Endothelial cell of umbilical vein (primary cell): ENCODE measurements around the gene ASF1A. TPM values are rescaled to one million over a fixed set of nuclear protein-coding genes. Genes with fewer than 3 reads are reported as not detected.

Experiments used
- BruUV-seq: library from RNA; stranded (reverse); fragments of 400-500 nt; replicated peaks from 2 replicates; lab custom pipeline; 2021; lab: Mats Ljungman, UMichigan
- CTCF ChIA-PET: fragments of 300-600, 350-600 bp; sonication (Branson Sonifier 250); formaldehyde crosslinking; loops from one replicate; lab custom pipeline; 2021; ENCODE audit warnings: antibody characterized with exemption, inconsistent platforms; lab: Charles Lee
- POLR2A ChIA-PET: fragments of 300-600, 350-600 bp; sonication (Branson Sonifier 250); formaldehyde crosslinking; loops from one replicate; lab custom pipeline; 2021; ENCODE audit warnings: antibody characterized with exemption, inconsistent platforms; lab: Charles Lee
- DNase-seq: peaks from one replicate; pipeline ENCODE4 v3.0.0-alpha.2; 2011; ENCODE audit warnings: low read depth, low spot score
- FAIRE-seq: peaks from 2 replicates; lab custom pipeline; 2011; peaks lifted over from hg19 to GRCh38; lab: Jason Lieb, UNC
- H2AFZ ChIP-seq: 2 replicates; pipeline ENCODE4 v1.6.0; 2012; ENCODE audit warnings: low read depth, low read length, control low read depth, inconsistent platforms
- H3K27ac ChIP-seq: 2 replicates; pipeline ENCODE4 v1.5.1; 2011; ENCODE audit warnings: low read depth, mild to moderate bottlenecking, control low read depth, low read length, moderate library complexity; ENCODE audit not compliant: insufficient read depth
- H3K27me3 ChIP-seq, 2 experiments: 2 replicates each; pipeline versions ENCODE4 v1.6.0 to v1.6.1; 2011; ENCODE audit warnings: low read length in 2 of 2, mixed read lengths in 1 of 2; ENCODE audit not compliant: control insufficient read depth in 2 of 2, insufficient read depth in 2 of 2
- H3K36me3 ChIP-seq, 2 experiments: 2 replicates in 1 of 2; 3 replicates in 1 of 2; pipeline ENCODE4 v1.5.1; 2011; ENCODE audit warnings: low read length in 2 of 2, mild to moderate bottlenecking in 1 of 2, moderate library complexity in 1 of 2; ENCODE audit not compliant: control insufficient read depth in 2 of 2, insufficient read depth in 2 of 2; ENCODE audit errors: extremely low read depth in 1 of 2
- H3K4me1 ChIP-seq: 3 replicates; pipeline ENCODE4 v1.5.1; 2011; ENCODE audit warnings: mild to moderate bottlenecking, low read length; ENCODE audit not compliant: control insufficient read depth, insufficient read depth; ENCODE audit errors: extremely low read depth
- H3K4me2 ChIP-seq: 2 replicates; pipeline ENCODE4 v1.6.1; 2011; ENCODE audit warnings: low read length, control low read depth, mixed read lengths; ENCODE audit not compliant: insufficient read depth
- H3K4me3 ChIP-seq, 3 experiments: fragments of 200-600 bp in 1 of 3; sonication (generic), shearing (Covaris generic) in 1 of 3; replicated peaks in 1 of 3; 2 replicates each; pipeline ENCODE4 v1.5.1; 2011 to 2016; ENCODE audit warnings: control low read depth in 3 of 3, low read length in 3 of 3, mild to moderate bottlenecking in 2 of 3, inconsistent platforms in 1 of 3, low read depth in 1 of 3, moderate library complexity in 1 of 3; ENCODE audit not compliant: insufficient read depth in 1 of 3
- H3K79me2 ChIP-seq: 2 replicates; pipeline ENCODE4 v1.6.0; 2012; ENCODE audit warnings: low read length, inconsistent platforms; ENCODE audit not compliant: control insufficient read depth, insufficient read depth
- H3K9ac ChIP-seq: replicated peaks from 2 replicates; pipeline ENCODE3; 2011; ENCODE audit warnings: low read length, control low read depth; ENCODE audit not compliant: insufficient read depth; ENCODE audit errors: extremely low read depth
- H3K9me1 ChIP-seq: replicated peaks from 3 replicates; pipeline ENCODE4 v1.6.0; 2011; ENCODE audit warnings: mild to moderate bottlenecking, low read length; ENCODE audit not compliant: control insufficient read depth, insufficient read depth; ENCODE audit errors: extremely low read depth
- H3K9me3 ChIP-seq: replicated peaks from 2 replicates; pipeline ENCODE4 v1.5.1; 2012; ENCODE audit warnings: low read length, inconsistent platforms; ENCODE audit not compliant: control insufficient read depth, insufficient read depth
- H4K20me1 ChIP-seq: replicated peaks from 2 replicates; pipeline ENCODE3; 2011; ENCODE audit warnings: mild to moderate bottlenecking, low read length; ENCODE audit not compliant: control insufficient read depth, insufficient read depth; ENCODE audit errors: extremely low read depth
- EZH2 ChIP-seq: IDR thresholded peaks from 2 replicates; pipeline ENCODE4 v1.6.1; 2012; ENCODE audit warnings: borderline replicate concordance, low read depth, mild to moderate bottlenecking, moderate library complexity, low read length, inconsistent platforms; ENCODE audit not compliant: severe bottlenecking
- FOS ChIP-seq: IDR thresholded peaks from 2 replicates; pipeline ENCODE4 v1.6.1; 2011; ENCODE audit warnings: mild to moderate bottlenecking, low read length, moderate library complexity, borderline replicate concordance; ENCODE audit not compliant: insufficient read depth
- GATA2 ChIP-seq: IDR thresholded peaks from 2 replicates; pipeline ENCODE4 v1.7.0; 2011; ENCODE audit warnings: low read depth, mild to moderate bottlenecking, moderate library complexity, mixed read lengths, low read length; ENCODE audit not compliant: insufficient read length, insufficient read depth
- JUN ChIP-seq: IDR thresholded peaks from 2 replicates; pipeline ENCODE4 v1.6.1; 2011; ENCODE audit warnings: borderline replicate concordance, low read depth; ENCODE audit not compliant: insufficient read length, insufficient read depth
- MYC ChIP-seq: IDR thresholded peaks from one replicate; pipeline ENCODE4 v1.6.1; 2011; ENCODE audit warnings: mild to moderate bottlenecking, low read depth, low read length
- POLR2A ChIP-seq: IDR thresholded peaks from 2 replicates; pipeline ENCODE4 v1.6.1; 2012; ENCODE audit warnings: low read depth, mild to moderate bottlenecking, control low read depth, low read length
- POLR2AphosphoS5 ChIP-seq: IDR thresholded peaks from 2 replicates; pipeline ENCODE4 v1.6.1; 2012; ENCODE audit warnings: low read depth, mild to moderate bottlenecking, control low read depth, low read length, moderate library complexity; ENCODE audit not compliant: insufficient read depth
- dilution Hi-C: fragments of 300-500 bp; cut with MboI; formaldehyde crosslinking; loops from one replicate; pipeline ENCODE4 v1.15.0; 2019; ENCODE audit warnings: low sequenced_read_pairs; ENCODE audit not compliant: extremely low pct_ligation_motif_present
- intact Hi-C: fragments of 100-400 bp; cut with micrococcal nuclease; formaldehyde crosslinking; loops from one replicate; pipeline ENCODE4 v1.10.0; 2022
- polyA plus RNA-seq, 4 experiments: library from polyadenylated mRNA; depleted of rRNA in 3 of 4; stranded (reverse) in 3 of 4; unstranded in 1 of 4; fragments of >200 nt; gene quantifications; 2 replicates each; pipeline versions ENCODE4 v1.2.1 to v1.2.3, GENCODE V29; 2011 to 2012; ENCODE audit warnings: missing spikeins in 1 of 4
- total RNA-seq: library from RNA; stranded (reverse); gene quantifications from 2 replicates; pipeline ENCODE4 v1.2.3, GENCODE V29; 2021
- TF ChIP-seq, protein P1 (sequence below): IDR thresholded peaks from 2 replicates; pipeline ENCODE4 v1.6.1; 2011; ENCODE audit not compliant: insufficient read depth, insufficient read length
- TF ChIP-seq, protein P2 (sequence below), 2 donors: IDR thresholded peaks; 1 replicate in 1 of 2; 2 replicates in 1 of 2; pipeline ENCODE4 v1.5.1; 2011; ENCODE audit warnings: low read length in 2 of 2, mild to moderate bottlenecking in 2 of 2, moderate library complexity in 2 of 2, control low read depth in 1 of 2, inconsistent platforms in 1 of 2, low read depth in 1 of 2; ENCODE audit not compliant: insufficient read depth in 1 of 2; ENCODE audit errors: extremely low read depth in 1 of 2

ASF1A gene
- total and polyA plus RNA-seq, 2 donors (not counting 3 experiments of a cell fraction or from before 2014, with no cell fraction given), result 17.6 to 38.4 TPM

DNA sequence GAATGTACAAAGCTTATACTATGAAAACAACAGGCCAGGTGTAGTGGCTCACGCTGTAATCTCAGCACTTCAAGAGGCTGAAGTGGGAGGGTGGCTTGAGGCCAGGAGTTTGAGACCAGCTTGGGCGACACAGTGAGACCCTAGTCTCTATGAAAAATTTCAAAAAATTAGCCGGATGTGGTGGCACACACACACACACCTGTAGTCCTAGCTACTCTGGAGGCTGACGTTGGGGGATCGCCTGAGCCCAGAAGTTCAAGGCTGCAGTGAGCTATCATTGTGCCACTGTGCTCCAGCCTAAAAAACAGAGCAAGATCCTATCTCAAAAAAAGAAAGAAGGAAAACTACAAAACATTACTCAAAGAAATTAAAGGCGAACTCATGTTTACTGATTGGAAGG lies 7.3 kb upstream of the ASF1A start:
- no peak overlapping the region for H3K27ac ChIP-seq
- H2AFZ ChIP-seq, result no peak overlapping the region
- no peaks in the 10 kb centered on the region for H3K4me1 ChIP-seq
- H3K4me3 ChIP-seq, result no peak overlapping the region
- no TSS peak for BruUV-seq
- no peaks in the 10 kb centered on the region for H3K9me1 ChIP-seq
- dilution Hi-C loops, result no loop called here
- POLR2A ChIA-PET, result no interaction called here
- no peak for TF ChIP-seq EZH2
- TF ChIP-seq GATA2, result no peak
- no peak for TF ChIP-seq MYC
- no peak for TF ChIP-seq FOS
- TF ChIP-seq, protein P1, sequence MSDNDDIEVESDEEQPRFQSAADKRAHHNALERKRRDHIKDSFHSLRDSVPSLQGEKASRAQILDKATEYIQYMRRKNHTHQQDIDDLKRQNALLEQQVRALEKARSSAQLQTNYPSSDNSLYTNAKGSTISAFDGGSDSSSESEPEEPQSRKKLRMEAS, result no peak
- TF ChIP-seq, protein P2, sequence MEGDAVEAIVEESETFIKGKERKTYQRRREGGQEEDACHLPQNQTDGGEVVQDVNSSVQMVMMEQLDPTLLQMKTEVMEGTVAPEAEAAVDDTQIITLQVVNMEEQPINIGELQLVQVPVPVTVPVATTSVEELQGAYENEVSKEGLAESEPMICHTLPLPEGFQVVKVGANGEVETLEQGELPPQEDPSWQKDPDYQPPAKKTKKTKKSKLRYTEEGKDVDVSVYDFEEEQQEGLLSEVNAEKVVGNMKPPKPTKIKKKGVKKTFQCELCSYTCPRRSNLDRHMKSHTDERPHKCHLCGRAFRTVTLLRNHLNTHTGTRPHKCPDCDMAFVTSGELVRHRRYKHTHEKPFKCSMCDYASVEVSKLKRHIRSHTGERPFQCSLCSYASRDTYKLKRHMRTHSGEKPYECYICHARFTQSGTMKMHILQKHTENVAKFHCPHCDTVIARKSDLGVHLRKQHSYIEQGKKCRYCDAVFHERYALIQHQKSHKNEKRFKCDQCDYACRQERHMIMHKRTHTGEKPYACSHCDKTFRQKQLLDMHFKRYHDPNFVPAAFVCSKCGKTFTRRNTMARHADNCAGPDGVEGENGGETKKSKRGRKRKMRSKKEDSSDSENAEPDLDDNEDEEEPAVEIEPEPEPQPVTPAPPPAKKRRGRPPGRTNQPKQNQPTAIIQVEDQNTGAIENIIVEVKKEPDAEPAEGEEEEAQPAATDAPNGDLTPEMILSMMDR (IDR thresholded peaks at IDR 0.05; ENCODE audit: extremely low read depth in 1 of 2, insufficient read depth in 1 of 2, low read depth in 1 of 2, low read length in 2 of 2), result no peak
- no peak for TF ChIP-seq POLR2A
- no peak for TF ChIP-seq POLR2AphosphoS5
- no peak for TF ChIP-seq JUN
- no peak for DNase-seq
- H3K4me2 ChIP-seq, result no peak overlapping the region
- no peaks in the 10 kb centered on the region for H3K36me3 ChIP-seq
- H3K79me2 ChIP-seq, result peaks cover 17% of the 10 kb centered on the region
- intact Hi-C loops, result no loop called here
- no peaks in the 10 kb centered on the region for H3K27me3 ChIP-seq
- H3K9ac ChIP-seq, result no peak overlapping the region
- no peaks in the 10 kb centered on the region for H4K20me1 ChIP-seq
- H3K9me3 ChIP-seq, result no peaks in the 10 kb centered on the region
- CTCF ChIA-PET, result no interaction called here
- FAIRE-seq, result no peak
